Measurements from ENCODE around the gene WDR1.
"Not testable (repeated sequence)": the region's sequence is repeated elsewhere in the genome, so short reads cannot be mapped to it uniquely, and the experiment has no call there.

The WDR1 gene

DNA sequence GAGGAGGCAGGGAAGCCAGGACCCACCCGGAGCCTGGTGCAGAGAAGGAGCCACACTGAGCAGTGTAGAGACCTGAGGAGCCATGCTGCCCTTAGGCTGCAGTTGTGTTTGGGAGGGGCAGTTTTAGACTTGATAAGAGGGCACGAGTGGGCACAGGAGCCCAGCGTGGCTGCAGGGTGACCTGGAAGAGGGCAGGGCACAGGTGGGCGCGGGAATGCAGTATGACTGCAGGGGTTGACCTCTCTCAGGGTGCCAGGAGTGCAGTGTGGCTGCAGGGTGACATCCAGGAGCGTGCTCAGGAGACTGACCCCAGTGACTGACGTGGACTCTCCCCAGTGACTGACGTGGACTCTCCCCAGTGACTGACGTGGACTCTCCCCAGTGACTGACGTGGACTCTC, 14.6 kb upstream of the WDR1 start:
- no peak for DNase-seq (ENCODE audit: low read depth)

DNA sequence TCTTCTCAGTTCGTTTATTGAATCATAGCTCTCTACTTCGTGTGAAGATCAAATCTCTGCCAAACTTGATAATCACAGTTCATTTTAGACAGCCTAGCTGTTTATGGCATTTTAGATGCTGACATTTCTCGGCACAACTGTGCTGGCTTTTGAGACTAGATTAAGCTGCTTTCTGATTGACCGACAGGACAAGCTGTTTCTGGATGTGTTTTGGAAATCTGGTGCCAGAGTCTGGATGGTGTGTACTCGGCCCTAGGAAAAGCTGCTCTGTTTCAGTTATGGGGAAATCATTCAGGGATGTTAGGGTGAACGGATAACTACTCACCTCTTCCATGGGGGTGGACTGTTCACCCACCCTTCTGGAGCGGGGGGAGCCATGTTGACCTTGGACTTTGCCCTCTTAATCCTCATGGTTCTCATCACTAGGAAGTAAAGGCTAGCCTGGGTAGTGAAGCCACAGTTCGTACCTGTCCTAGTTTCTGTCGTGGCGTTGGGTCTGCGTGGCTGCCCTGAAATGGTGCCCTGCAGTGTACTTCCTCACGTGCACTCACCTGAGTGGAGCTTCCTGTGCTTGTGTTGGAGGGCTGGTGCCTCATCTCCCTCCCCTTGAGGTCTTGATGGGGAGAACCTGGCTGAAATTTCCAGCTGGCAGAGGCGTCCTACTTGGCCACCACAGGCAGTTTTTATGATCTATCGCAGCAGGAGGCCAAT, 13.7 kb upstream of the WDR1 start:
- DNase-seq (ENCODE audit: low read depth): no peak

- DNase-seq (ENCODE audit: low read depth): no peak
Observed at GRCh38 chr4:10129196-10130177, 12.9 kb upstream of the WDR1 start.

GRCh38 chr4:10128761-10129160, 12.2 kb upstream of the WDR1 start:
- DNase-seq (ENCODE audit: low read depth): no peak

DNA sequence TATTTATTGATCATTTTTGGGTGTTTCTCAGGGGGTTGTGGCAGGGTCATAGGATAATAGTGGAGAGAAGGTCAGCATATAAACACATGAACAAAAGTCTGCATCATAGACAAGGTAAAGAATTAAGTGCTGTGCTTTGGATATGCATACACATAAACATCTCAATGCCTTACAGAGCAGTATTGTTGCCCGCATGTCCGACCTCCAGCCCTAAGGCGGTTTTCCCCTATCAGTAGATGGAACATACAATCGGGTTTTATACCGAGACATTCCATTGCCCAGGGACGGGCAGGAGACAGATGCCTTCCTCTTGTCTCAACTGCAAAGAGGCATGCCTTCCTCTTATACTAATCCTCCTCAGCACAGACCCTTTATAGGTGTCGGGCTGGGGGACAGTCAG, 10.9 kb upstream of the WDR1 start:
- not testable (repeated sequence) for DNase-seq (ENCODE audit: low read depth)

DNA sequence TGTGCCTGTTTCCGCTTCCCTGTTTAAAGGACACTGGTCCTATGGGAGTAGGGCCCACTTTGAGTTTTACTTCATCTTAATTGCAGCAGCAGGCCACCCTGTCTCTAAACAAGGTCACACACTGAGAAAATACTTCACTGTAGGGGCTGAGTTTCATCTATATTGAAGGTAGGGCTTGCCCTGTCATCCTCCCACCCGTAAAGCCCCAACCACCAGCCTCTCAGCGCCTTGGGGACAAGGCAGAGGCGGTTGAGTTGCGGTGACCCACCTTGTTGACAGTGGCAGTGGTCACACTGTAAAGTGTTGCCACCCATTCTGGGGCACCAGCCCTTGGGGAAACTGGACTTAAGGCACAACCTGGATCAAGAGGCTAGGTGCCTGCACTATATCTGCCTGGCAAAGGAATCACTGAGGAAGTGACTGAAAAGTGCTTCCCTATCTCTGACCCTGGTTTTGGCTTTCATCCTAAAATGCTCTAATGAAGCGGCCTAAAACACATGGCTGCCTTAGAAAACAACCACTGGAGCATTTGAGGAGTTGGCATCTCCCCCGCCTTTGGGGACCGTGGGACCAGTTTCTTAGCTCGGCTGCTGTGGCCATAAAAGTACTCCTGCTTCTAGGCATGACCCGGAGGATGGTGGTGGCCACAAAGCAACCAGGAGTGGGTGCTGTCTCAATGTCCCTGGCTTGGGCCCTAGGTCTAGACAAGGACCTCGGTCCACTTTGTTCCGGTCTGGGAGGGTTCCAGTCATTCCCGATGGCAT, 7.8 kb upstream of the WDR1 start:
- no peak for DNase-seq (ENCODE audit: low read depth)

GRCh38 chr4:10123227-10124101, 6.9 kb upstream of the WDR1 start:
- no peak for DNase-seq (ENCODE audit: low read depth)

GRCh38 chr4:10122236-10122932, 5.8 kb upstream of the WDR1 start:
- DNase-seq (ENCODE audit: low read depth): no peak

GRCh38 chr4:10121568-10122208, 5.1 kb upstream of the WDR1 start:
- no peak for DNase-seq (ENCODE audit: low read depth)

DNA sequence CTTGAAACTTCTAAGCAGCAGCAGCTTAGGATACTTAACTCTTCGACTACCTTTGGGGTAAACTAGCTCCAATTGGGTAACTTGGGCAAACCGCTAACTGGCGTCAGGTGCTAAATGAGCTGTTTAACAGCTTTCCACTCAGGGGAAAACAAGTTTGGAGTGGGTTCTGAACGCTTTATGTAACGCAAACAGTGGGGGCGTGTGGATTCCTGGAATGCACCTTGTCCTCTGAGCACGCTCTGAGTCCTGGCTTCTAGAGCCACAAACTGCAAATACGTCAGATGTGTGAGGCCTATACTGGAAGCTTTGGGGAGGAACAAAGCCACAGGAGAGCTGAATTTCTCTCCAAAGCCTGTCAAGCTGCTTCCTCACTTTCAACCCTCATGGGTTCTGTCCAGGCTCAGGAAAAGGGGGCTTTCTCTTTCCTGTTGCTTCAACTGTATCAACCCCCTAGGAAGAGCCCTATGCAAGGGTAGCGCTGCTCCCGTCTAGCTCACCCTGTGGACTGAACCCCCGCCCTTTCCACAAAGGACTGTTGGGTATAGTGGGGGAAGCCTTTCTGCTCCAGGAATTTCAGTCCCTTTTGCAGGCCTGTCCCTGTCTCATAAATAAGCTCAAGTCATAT, 4.5 kb upstream of the WDR1 start:
- no peak for DNase-seq (ENCODE audit: low read depth)

- no peak for DNase-seq (ENCODE audit: low read depth)
Observed at GRCh38 chr4:10119773-10120172, 3.2 kb upstream of the WDR1 start.

- DNase-seq (ENCODE audit: low read depth): no peak
Observed at GRCh38 chr4:10119278-10119677, 2.7 kb upstream of the WDR1 start.

GRCh38 chr4:10118048-10119004, 1.7 kb upstream of the WDR1 start:
- no peak for DNase-seq (ENCODE audit: low read depth)

DNA sequence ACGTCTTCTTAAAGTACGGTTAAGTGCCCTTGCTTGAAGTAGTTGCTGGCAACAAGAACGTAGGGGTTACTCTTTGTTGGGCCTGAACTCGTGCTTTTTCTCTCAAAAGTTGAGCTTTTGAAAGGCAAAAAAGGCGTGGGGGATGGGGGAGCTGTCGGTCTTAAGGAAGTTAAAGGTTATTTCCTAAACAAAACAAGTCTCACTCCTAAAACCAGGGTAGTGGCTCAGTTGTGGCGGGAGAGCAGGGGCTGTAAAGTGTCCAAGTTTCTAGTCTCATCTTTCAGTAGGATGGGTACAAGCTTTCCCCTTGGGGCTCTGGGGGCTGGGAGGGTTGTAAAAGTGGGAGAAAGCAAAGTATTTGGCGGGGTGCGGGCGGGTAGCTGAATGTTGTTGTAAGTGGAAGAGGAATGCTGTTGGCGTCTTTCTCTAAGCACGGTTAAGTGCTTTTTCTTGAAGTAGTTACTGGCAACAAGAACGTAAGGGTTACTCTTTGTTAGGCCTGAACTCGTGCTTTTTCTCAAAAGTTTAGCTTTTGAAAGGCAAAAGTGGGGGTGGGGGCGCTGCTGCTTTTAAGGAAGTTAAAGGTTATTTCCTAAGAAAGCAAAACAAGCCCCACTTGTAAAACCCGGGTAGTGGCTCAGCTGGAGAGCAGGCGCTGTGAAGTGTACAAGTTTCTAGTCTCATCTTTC, 904 bp upstream of the WDR1 start:
- no peak for DNase-seq (ENCODE audit: low read depth)

- DNase-seq (ENCODE audit: low read depth): peak; percentile 60
Observed at GRCh38 chr4:10115797-10116568, 616 bp downstream of the WDR1 start.

DNA sequence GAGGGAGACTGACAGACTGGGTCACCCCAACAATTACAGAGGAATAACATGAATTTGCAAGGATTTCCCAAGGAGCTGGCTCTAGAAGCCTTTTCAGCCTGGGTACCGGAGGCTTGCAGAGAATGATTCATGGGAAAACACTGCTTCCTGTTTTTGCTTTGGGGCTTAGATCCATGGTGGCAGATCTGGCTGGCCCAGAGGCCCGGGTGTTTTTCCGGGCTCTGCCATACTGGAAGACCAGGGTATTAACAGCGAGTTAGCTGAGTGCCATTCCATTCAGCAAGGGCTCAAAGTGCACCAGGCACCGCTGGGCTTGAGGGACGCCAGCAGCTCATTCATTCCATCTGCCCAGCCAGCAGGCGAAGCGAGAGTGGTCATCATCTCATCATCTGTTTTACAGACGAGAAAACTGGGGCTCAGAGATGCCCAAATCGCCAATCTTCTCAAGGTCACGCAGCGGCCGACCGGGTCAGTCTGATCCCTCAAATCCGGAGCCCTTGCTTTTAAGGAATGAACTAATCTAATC, 1.3 kb downstream of the WDR1 start:
- no peak for DNase-seq (ENCODE audit: low read depth)

- no peak for DNase-seq (ENCODE audit: low read depth)
Observed at GRCh38 chr4:10114607-10115006, 2.0 kb downstream of the WDR1 start.
